D721Med (cell line): ENCODE measurements around the gene PDE1A.
A peak's percentile ranks its signal among the peaks of the same experiment; 100 is the strongest.

Experiments
- DNase-seq: peaks from one replicate; pipeline ENCODE4 v3.0.0; 2011; ENCODE audit warnings: low spot score; ENCODE audit not compliant: insufficient read length
- FAIRE-seq: peaks from 2 replicates; lab custom pipeline; 2011; peaks lifted over from hg19 to GRCh38; lab: Jason Lieb, UNC
- CTCF ChIP-seq: IDR thresholded peaks from 2 replicates; pipeline ENCODE4 v1.5.1; 2012; ENCODE audit warnings: mild to moderate bottlenecking, control low read depth; ENCODE audit not compliant: insufficient read depth; ENCODE audit errors: missing control alignments

The PDE1A gene

GRCh38 chr2:182134201-182134600, 292.6 kb downstream of the PDE1A start:
- DNase-seq, result no peak
- no peak for FAIRE-seq
- TF ChIP-seq CTCF, result no peak

GRCh38 chr2:182133195-182133891, 293.5 kb downstream of the PDE1A start:
- FAIRE-seq, result no peak
- TF ChIP-seq CTCF, result no peak
- no peak for DNase-seq

- DNase-seq, result no peak
- FAIRE-seq, result no peak
- peak; percentile 28 for TF ChIP-seq CTCF
Observed at GRCh38 chr2:182132605-182133004, 294.2 kb downstream of the PDE1A start.

GRCh38 chr2:182128821-182129707, 297.8 kb downstream of the PDE1A start:
- FAIRE-seq, result no peak
- DNase-seq, result no peak
- TF ChIP-seq CTCF, result no peak

DNA sequence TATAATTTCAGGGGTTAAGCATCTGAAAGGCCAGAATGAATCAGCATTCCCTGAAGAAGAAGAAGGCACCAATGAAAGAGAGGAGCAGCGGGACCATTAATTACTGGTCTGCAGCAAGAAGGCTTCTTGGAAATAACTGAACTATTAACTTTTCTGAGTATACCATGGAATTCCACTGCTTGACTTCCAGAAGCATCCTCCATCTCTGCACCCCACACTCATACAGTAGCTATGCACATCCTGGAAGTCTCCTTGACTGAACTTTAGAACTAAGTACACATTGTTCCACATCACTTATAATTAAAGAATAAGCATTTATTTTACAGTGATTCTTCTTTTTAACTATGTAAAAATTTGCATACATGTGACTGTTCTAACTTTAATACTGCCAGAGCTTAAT, 309.6 kb downstream of the PDE1A start:
- FAIRE-seq (no peak), DNase-seq (no peak)
- TF ChIP-seq CTCF, result no peak

DNA sequence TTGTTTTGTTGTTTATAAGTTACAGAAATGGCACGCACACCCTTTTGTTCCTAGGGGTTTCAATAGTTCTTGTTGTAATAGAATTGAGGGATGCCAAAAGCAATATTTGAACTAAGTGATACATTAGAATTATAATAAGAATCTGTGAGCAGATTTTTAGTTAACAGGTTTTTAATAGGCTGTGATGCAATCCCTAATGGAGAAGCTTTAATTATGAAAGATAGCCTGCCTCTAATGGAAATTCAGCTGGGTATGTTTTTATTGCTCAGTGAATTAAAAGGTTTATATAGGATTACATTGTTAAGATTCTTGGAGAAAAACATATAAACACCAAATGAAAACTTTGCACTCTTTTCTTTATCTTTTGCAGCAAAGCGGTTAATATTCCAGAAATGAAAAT, 310.1 kb downstream of the PDE1A start:
- FAIRE-seq, result no peak
- no peak for DNase-seq
- TF ChIP-seq CTCF, result no peak
